GM18507 (cell line): ENCODE results near the gene ABCA12.

ENCODE experiments used
- DNase-seq: peaks from one replicate; pipeline ENCODE4 v3.0.0; 2011; ENCODE audit warnings: low read depth; ENCODE audit not compliant: insufficient read length; ENCODE audit errors: extremely low spot score
- FAIRE-seq: peaks from 2 replicates; lab custom pipeline; 2011; peaks lifted over from hg19 to GRCh38; lab: Jason Lieb, UNC

ABCA12 gene

GRCh38 chr2:215137741-215138340 is 585 bp downstream of the ABCA12 start:
- FAIRE-seq (no peak), DNase-seq (no peak)

GRCh38 chr2:215137329-215137686 is 1.1 kb downstream of the ABCA12 start:
- FAIRE-seq (no peak), DNase-seq (no peak)

GRCh38 chr2:215136669-215137328 is 1.6 kb downstream of the ABCA12 start:
- no peak for DNase-seq
- FAIRE-seq: peak; percentile 29

- DNase-seq (no peak), FAIRE-seq (no peak)
These were observed 18.0 kb downstream of the ABCA12 start for GRCh38 chr2:215120401-215120800.

GRCh38 chr2:215119847-215120246 is 18.6 kb downstream of the ABCA12 start:
- FAIRE-seq (no peak), DNase-seq (no peak)

- DNase-seq: no peak
- no peak for FAIRE-seq
These were observed 27.5 kb downstream of the ABCA12 start for GRCh38 chr2:215110918-215111317.

GRCh38 chr2:215107216-215108056 is 31.0 kb downstream of the ABCA12 start:
- no peak for FAIRE-seq
- DNase-seq: no peak

GRCh38 chr2:215105607-215106354 is 32.6 kb downstream of the ABCA12 start:
- no peak for DNase-seq
- no peak for FAIRE-seq

GRCh38 chr2:215104226-215104625 is 34.2 kb downstream of the ABCA12 start:
- FAIRE-seq (no peak), DNase-seq (no peak)

GRCh38 chr2:215098875-215099274 is 39.6 kb downstream of the ABCA12 start:
- no peak for FAIRE-seq

GRCh38 chr2:215084080-215084479 is 54.3 kb downstream of the ABCA12 start:
- no peak for FAIRE-seq
- no peak for DNase-seq

More at GRCh38 chr2:215098875-215099274, 39.6 kb downstream of the ABCA12 start:
- DNase-seq: no peak

- DNase-seq (no peak), FAIRE-seq (no peak)
These were observed 55.3 kb downstream of the ABCA12 start for GRCh38 chr2:215083146-215083545.

GRCh38 chr2:215082446-215082845 is 56.0 kb downstream of the ABCA12 start:
- FAIRE-seq (no peak), DNase-seq (no peak)

GRCh38 chr2:215080545-215080944 is 57.9 kb downstream of the ABCA12 start:
- FAIRE-seq: no peak
- no peak for DNase-seq

- DNase-seq (no peak), FAIRE-seq (no peak)
These were observed 66.8 kb downstream of the ABCA12 start for GRCh38 chr2:215071676-215072075.

GRCh38 chr2:215068399-215068798 is 70.0 kb downstream of the ABCA12 start:
- FAIRE-seq (no peak), DNase-seq (no peak)

GRCh38 chr2:215066124-215066523 is 72.3 kb downstream of the ABCA12 start:
- FAIRE-seq: no peak
- DNase-seq: no peak

GRCh38 chr2:215063526-215063925 is 74.9 kb downstream of the ABCA12 start:
- FAIRE-seq (no peak), DNase-seq (no peak)

- no peak for FAIRE-seq
- no peak for DNase-seq
These were observed 77.4 kb downstream of the ABCA12 start for GRCh38 chr2:215060861-215061536.
